Measurements from ENCODE around the gene SYT13.

Gene SYT13

DNA sequence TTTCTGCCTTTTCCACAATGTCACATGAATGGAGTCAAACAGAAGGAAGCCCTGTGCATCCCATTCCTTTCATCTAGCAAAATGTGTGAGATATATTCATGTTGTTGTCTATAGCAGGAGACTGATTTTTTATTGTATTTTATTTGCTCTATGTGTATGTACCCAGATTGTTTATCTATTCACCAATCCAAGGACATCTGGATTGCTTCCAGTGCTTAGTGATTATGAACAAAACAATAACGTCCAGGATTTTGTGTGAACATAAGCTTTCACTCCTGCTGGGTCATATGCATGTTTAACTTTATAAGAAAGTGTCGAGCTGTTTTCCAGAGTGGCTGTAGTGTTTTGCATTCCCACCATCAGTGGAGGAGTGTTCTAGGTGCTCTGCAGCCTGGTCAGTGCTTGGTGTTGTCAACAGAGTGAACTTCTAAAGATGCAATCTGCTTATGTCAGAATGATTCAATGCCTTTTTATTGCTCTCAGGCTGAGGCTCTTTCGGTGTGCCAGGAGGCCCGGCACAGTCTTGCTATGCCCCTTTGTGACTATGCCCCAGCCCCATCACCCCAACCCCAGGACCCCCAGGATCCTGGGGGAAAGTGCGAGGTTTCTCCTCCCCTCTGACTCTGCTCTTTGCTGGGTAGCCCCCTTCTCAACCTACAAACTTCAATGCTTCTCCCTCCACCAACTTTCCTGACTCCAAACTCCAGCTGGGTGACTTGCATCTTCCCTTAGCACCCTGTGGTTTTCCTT lies 19.9 kb upstream of the SYT13 start:
- no peak for DNase-seq

DNA sequence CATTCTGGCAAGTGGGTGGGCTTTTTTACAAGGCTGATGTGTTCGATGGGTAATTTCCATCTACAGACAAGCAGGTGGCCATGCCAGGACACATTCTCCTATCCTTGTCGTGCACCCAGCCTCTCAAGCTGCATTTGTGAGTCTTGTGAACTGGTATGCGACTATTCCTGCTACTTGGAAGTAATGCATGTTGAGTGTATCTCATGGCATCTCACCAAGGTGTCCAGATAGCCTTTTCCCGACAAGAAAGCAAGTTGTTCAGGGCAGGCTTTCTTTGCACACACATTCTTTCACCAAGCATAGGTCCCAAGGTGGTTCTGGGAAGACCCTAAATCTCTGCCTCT lies 18.8 kb upstream of the SYT13 start:
- DNase-seq = no peak

DNA sequence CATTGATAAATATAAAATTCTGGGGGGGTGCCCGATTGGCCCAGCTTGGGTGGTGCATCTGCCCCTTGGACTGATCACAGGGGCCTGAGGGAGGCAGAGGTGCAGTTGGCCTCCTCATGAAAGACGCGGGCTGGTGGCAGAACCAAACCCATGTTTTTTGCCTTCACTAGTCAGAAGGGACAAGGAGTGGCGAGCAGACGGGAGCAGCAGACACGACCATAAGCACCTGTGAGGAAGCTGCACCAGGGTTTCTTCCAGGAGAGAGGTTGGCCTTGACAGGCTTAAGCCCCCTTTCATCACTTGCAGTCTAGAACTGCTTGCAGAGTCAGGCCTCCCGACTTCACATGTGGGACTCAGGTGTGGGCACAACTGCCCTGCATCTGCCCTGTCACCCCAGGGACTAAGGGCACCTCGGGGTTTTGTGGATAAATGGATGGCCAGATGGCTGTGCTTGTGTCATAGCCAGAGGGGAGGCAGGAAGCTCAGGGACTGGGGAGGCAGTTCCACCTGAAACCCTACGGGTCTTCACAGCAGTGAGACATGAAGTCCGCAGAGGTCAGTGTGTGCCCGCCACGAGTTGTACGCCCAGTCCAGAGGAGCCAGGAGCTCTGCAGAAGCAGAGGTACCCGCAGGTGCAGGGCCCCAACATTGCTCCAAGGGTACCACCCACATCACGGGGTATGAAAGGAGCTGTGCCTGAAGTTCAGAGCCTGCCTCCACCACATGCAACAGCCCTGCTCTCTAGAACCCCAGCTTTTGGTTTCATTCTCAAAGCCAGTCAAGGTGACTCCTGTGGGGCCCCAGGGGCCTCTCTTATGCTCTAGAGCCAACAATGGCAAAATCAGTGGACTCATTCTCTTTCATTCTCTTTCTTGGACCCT lies 18.2 kb upstream of the SYT13 start:
- no peak for DNase-seq

- DNase-seq = no peak
These were observed 17.2 kb upstream of the SYT13 start for GRCh38 chr11:45303316-45303715.

DNA sequence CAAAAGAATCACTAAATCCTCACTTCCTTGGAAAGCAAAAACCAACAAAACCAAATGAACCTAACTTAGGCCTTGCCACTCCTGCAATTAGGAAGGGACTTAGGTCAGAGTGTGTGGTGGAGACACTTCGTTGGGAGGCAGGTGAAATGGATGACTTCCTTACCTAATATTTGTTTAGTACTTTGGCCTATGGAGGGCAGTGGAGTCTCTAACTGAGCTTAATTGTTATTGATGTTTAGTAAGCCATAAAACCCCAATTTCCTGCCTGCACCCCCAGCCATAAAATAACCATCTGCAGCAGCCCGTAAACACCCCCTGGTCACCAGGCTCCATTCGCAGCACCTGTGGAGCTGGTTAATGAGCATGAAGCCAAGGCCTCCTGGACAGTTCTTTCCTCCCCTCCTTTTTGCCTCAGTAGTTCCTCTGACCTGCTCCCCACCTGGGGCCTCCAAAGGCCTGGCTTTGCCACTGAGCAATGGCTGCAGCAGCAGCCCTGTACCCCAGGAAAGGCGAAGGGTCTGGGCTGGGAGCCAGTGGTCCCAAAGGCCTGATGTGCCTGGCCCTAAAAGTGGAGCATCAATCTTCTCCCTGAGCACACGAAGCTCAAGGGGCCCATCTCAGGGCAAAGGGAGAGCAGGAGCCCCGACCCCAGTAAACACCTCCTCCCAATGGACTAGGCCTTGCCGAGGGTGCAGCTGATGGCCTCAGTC lies 15.6 kb upstream of the SYT13 start:
- DNase-seq = no peak

- no peak for DNase-seq
These were observed 14.6 kb upstream of the SYT13 start for GRCh38 chr11:45300715-45301114.

DNA sequence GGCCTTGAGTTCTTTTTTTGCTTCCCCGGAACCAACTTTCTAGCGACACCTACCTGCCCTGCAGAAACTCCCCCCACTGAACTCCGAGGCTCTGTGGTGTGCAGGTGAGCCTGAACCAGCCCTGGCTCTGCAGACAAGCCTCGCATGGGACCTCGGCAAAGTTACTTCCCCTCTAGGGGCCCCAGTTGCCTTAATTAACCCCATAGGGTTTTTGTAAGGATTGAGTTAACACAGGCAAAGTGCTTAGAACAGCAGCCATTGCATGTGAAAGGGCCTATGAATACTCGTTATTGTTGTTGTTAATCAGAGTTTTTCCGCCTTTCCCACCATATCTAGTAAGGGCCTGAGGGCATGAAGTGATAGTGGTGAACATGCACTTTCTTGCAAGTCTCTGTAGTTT lies 12.6 kb upstream of the SYT13 start:
- no peak for DNase-seq

DNA sequence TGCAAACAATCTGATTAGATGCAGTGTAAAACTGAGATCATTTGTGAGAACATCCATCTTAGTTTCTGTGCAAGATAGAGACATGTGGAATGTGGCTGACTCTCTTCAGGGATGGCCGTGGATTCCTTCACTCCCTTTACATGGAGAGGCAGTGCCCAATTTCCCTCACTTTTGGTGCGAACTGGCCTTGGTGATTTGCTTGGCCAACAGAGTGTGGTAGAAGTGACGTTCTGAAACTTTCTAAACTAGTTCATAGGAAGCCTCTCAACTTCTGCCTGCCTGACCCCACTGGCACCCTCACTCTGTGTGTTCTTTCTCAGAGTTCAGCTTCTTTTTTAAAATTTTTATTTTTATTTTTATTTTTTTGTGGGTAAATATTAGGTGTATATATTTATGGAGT lies 9.9 kb upstream of the SYT13 start:
- DNase-seq = no peak

DNA sequence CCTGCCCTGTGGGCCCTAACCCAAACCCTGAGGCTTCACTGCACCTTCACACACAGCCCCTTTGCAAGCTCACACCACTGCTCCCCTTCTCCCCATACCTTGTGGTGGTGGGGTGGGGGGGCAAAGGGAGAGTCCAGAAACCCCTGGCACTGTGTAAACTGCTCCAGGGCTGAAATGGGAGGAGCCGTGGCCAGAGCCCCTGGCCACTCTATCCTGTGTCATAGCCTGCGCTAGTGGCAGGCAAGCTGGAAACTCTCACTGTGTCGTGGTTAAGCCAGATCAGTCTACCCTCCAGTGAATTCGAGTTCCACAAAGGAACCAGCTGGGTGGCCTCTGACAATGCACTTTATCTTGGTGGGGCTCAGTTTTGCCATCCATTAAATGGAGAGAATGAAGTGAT lies 8.4 kb upstream of the SYT13 start:
- DNase-seq = no peak

DNA sequence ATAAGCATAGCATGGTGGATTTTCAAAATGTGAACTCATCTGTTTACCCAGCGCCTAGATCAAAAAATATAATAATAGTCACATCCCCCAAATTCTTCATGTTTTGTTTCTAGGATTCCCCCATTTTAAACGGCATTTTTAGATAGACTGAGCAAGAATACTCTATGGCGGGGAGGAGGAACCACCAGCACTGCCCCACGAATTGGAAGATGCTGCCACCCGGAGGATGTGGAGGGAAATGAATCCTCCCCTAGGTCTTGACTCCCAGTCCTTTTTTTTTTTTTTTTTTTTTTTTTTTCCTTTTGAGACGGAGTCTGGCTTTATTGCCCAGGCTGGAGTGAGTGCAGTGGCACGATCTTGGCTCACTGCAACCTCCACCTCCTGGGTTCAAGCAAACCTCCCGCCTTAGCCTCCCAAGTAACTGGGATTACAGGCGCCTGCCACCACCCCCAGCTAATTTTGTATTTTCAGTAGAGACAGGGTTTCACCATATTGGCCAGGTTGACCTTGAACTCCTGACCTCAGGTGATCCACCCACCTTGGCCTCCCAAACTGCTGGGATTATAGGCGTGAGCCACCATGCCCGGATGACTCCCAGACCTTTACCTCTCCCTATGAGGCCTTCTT lies 7.5 kb upstream of the SYT13 start:
- DNase-seq = peak; percentile 76

GRCh38 chr11:45290586-45290985 lies 4.4 kb upstream of the SYT13 start:
- no peak for DNase-seq

DNA sequence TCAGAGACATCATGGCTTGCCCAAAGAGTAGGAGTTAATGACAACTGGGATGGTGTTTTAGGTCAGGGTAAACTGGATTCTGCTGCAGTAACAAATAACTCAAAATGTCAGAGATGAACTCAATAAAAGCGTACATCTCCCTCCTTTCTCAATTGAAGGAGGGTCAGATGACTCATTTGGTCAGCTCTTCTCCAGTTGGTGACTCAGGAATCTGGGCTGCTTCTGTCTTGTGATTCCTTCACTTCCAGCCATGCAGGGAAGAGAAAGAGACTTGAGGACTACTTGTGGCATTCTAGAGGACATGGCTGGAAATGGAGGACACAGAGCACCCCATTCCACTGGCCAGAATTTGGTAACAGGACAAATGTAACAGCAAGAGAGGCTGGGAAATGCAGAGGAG lies 3.2 kb upstream of the SYT13 start:
- no peak for DNase-seq

GRCh38 chr11:45288339-45288738 lies 2.2 kb upstream of the SYT13 start:
- DNase-seq = no peak

GRCh38 chr11:45287316-45287903 lies 1.3 kb upstream of the SYT13 start:
- DNase-seq = no peak

DNA sequence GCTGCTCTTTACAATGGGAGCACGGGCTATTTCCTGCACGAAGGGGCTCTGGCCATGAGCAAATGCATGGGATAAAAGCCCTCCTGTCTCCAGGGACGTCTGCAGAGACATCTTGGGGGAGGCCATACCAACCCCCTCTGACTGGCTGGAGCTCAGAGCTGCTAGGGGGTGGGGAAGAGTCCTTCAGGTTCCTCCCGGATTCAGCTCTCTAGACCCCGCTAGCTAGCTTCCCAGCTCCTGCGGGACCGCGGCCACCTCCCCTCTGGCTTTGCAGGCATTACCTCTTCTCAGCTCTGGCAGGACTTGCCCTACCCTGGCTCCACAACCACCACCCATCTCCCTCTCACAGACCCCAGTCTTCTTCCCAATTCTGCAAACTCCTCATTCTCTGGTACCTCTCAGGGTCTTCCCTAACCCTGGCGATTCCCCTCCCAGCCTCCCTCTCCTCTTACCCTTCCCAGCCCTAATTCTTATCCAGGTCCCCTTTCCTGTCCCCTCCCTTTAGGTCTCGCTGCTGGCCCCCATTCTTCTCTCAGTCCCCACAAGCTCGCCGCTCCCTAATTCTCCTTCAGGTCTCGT lies 802 bp downstream of the SYT13 start:
- no peak for DNase-seq

GRCh38 chr11:45282081-45282480 lies 4.1 kb downstream of the SYT13 start:
- DNase-seq = no peak

DNA sequence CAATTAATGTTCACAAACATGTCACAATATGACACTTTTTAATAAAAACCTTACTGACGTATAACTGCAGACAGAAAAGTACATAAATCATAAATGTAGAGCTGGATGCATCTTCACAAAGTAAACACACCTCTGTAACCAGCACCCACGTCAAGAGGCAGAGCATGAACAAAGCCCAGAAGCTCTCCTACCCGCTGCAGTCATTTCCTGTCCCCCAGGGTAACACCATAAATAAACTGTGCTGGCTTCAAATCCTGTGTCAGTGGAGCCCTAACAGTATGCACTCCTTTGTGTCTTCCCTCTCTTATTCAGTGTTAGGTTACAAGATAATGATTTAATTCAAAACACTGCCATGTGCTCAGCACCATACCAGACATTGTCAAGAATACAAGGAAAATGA lies 5.7 kb downstream of the SYT13 start:
- DNase-seq = no peak

DNA sequence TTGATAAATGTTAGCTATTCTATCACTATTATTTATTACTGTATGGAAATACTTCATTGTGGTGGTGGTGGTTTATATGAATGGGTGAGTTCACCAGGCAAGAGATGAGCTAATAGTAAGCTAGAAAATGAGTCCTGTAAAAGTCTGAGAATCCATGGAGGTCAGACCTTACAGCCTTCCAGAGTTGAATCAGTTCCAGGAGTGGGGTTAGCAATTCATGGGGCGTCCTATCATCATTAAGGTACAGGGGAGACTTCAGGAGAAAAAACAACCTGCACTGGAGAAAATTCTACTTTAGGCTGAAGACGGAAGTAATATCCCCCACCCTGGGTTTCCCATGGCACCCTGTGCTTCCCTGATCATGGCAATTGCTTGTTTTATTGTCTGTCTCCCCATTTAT lies 6.5 kb downstream of the SYT13 start:
- DNase-seq = no peak

DNA sequence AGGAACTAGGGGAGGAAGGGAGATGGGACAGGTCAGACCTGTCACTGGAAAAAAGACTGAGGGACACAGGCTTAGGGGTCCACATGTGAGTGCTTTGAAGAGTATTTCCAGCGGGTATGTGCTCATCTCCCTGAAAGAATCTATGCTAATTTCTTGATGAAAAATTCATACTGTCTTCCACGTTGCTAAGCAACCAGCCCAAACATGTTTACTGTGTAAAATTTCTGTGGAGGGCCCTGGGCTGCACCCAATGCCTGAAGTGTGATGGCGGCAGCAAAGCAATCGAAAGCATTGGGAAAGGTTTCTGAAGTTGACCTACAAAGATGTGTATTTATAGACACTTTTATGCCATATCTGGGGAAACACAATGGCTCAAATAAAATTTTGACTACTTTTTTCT lies 7.4 kb downstream of the SYT13 start:
- no peak for DNase-seq

DNA sequence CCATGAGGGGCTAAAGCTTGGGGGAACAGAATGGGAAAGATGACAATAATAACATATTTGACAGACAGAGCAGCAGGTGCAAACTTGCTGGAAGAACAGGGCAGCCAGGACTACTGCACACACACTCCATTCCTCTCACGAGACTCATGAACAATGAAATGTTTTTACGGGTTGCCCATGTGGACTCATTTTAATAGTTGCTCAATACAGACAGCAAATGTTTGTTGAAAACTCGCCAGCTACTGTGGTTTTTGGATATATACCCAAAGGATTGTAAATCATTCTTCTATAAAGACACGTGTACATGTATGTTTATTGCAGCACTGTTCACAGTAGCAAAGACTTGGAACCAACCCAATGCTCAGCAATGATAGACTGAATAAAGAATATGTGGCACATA lies 10.3 kb downstream of the SYT13 start:
- DNase-seq = no peak

- DNase-seq = no peak
These were observed 11.9 kb downstream of the SYT13 start for GRCh38 chr11:45274206-45274605.

GRCh38 chr11:45273509-45273908 lies 12.6 kb downstream of the SYT13 start:
- DNase-seq = no peak

GRCh38 chr11:45272701-45273100 lies 13.4 kb downstream of the SYT13 start:
- no peak for DNase-seq

All from stimulated activated CD4-positive, alpha-beta T cell treated with anti-CD3 and anti-CD28 coated beads, Interleukin-15, amount 100 ng/mL, for 24 hours (primary cell).